ENCODE measurements around the gene CBFA2T2.

- TF ChIP-seq ZNF274 (IDR thresholded peaks at IDR 0.05; ENCODE audit: low read depth, low read length) = no peak
- no peak for TF ChIP-seq YY1 (IDR thresholded peaks at IDR 0.05; ENCODE audit: insufficient read depth, insufficient read length)
Measured at GRCh38 chr20:33663161-33664084, 173.5 kb downstream of the CBFA2T2 start.

Data from NT2/D1 (cell line).